HG02763 (cell line): ENCODE measurements around the gene IFNG.
"Not testable (repeated sequence)": the region's sequence is repeated elsewhere in the genome, so short reads cannot be mapped to it uniquely, and the experiment has no call there.

Experiments used
- ATAC-seq: cut with Tn5 transposase; IDR thresholded peaks from one replicate; pipeline ENCODE4 v1.9.1; 2021; ENCODE audit warnings: mild to moderate bottlenecking, moderate library complexity; ENCODE audit not compliant: unreplicated experiment

Gene IFNG

DNA sequence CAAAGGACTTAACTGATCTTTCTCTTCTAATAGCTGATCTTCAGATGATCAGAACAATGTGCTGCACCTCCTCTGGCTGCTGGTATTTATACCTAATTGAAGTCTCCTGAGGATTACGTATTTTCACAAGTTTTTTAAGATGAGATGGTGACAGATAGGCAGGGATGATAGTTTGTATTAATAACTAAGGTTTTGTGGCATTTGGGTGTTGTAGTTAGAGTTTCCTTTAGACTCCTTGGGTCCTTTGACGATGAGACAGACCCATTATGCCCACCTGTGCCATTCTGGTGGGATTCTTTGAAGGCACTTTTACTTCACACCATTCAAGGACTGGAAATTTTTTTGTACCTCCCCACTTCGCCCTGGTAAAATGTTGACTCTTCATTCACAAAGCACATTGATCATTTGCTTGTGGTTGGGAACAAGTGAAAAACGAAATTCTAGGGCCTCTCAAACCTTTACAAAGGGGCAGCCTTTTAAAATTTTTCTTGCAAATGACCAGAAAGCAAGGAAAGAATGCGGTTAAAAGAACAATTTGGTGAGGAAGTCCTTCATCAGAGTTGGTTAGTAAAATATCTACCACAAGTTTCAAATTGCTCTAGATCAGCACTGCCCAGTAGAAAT lies at the start of gene IFNG:
IFNG (minus strand) TSS at position 60 of the 624 bp plus-strand sequence. CDS start 125 bp downstream, outside the sequence.
- peak; percentile 71 for ATAC-seq

DNA sequence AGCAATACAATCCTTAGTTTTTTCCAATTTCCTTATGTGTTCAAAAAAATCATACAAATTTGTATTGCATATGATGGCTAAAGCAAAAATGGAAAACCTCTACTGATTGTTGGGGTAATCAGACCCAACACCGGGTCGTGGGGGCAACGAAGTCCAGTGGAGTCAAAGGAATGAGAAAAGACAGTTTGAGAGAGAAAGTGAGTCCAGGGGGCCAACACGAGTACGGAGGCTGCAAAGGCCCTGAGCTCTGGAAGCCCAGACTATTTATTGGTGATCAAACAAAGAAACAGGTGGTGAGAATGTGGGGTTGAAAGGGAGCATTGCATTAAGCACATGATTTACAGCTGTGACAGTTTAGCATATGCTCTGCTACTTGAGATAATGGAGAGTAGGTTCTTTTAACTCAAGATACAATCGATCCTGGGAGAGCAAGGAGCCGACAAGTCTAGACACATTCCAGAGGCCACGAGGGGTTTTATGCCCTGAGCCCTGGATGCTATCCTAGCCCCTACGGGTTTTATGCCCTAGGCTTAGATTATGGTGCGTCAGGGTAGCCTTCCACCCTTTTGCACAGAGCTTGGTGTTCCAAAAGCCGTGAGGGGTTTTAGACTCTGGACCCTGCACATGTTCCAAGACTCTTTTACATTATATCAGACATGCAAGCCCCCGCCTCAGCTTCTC lies 49.6 kb upstream of the IFNG start:
- not testable (repeated sequence) for ATAC-seq

- ATAC-seq: no peak
Measured at GRCh38 chr12:68207276-68207675, 47.7 kb upstream of the IFNG start.

DNA sequence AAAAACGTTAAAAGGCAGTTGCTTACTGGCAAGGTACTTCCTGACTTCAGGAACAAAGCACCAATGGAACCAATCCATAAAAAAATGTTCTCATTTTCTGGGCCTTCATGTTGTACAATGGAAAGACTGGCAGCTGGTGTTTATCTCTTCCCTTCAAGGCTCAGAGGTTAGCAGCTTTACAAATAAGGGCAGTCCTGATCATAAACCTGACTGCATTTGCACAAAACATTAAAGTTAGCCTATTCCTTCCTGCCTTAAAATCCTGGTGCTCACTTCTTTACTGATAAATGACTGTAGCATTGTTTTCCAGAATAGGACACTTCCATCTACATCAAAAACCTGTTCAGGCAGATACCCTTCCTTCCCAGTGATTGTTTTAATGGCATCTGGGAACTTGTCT lies 46.9 kb upstream of the IFNG start:
- no peak for ATAC-seq

GRCh38 chr12:68203460-68203875 lies 43.9 kb upstream of the IFNG start:
- no peak for ATAC-seq

DNA sequence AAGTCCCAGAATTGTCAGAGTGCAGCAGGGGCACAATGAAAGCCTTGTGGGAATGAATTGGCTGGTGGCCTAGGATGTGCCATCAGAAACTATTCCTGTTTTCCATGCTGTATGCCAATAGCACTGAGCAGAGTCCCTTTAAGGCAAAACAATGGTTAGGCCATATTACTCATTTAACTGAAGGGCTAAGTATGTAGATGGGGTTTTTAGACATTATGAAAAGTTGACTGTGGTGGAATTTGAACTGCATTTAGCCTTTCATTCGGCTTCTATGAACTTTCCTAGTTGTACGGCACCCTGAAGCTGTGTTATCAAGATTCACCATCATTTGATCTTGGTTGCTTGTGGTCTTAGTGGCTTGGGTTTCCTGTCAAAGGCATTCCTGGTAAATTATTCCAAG lies 41.3 kb upstream of the IFNG start:
- ATAC-seq: no peak

DNA sequence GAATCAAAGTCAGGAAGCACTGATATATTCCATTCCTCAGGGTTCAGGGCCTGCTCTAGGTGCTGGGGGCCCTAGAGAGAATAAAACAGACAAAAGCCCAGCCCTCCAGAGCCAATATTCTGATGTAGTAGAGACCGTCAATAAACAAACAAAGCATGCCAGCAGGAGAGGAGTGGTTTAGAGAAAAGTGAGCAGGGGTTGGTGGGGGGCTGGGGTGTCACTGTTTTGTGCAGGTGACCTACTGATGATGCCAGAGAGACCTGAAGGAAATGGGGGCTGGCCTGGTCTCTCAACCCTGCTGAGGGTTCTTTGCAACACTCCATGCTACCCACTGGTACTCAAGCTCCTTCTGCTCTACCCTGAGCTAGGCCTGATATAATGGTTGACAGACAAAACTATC lies 39.6 kb upstream of the IFNG start:
- no peak for ATAC-seq

GRCh38 chr12:68198507-68199086 lies 39.1 kb upstream of the IFNG start:
- no peak for ATAC-seq

- no peak for ATAC-seq
Measured at GRCh38 chr12:68190301-68190700, 30.8 kb upstream of the IFNG start.

DNA sequence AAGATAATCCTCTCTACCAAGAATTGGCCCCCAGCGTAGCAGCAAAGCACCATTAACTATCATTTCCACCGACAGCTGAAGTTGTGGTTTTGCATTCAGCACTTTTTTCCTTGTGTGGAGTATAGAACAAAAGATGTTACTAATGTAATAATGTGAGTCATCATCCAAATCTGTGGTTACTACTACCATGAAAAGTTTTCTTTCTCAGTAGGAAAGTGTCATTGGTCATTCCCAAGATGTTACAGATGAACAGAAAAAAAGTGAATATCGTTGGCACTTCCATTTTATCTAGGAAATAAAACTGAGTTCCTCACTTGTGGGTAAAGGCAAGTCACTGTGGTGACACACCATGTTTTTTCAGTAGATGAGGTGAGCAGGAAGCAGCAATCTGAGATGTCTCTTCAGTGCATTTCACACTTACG lies 30.3 kb upstream of the IFNG start:
- ATAC-seq: no peak

DNA sequence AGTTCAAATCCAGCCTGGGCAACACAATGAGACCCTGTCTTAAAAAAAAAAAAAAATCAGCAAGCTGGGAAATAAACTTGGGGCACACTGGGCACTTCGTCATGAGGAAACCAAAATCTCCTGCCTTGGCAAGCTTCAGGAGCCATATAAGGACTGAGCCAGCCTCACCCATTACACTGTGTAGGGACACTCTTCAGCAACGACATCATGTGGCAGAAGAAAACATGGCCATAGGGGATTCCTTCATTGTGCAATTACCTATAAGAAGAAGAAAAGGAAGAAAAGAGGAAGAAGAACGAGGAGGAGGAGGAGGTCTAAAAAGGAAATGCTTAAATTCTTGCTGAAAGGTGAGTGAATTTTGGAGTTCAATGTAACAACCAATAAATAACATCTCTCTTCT lies 26.1 kb upstream of the IFNG start:
- ATAC-seq: no peak

GRCh38 chr12:68180792-68181744 lies 21.5 kb upstream of the IFNG start:
- ATAC-seq: no peak

DNA sequence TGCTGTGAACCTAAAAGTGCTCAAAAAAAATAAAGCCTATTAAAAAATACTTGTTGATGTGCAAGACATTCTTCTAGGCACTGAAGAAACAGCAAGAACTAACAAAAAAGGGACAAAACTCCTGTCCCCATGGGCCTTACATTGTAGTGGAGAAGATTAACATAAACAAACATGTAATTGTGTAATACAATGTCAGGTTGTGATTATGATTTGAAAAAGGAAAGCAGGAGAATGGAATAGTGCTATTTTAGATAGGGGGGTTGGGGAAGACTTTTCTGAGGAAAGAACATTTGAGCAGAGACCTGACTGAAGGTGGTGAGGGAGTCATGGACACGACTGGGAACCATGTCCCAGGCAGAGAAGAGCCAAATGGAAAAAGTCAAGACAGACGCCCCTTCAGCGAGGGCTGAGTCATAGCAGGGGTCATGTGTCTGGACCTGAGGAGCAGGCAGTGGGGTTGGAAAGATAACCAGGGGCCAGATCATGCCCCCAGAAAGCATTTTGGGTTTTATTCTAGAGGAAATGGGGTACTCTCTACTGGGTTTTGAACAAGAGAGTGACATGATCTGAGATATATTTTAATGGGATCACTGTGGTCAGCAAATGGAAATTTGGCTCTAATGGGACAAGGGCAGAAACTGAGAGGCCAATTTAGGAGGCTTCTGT lies 19.4 kb upstream of the IFNG start:
- no peak for ATAC-seq

GRCh38 chr12:68178184-68178583 lies 18.6 kb upstream of the IFNG start:
- ATAC-seq: no peak

DNA sequence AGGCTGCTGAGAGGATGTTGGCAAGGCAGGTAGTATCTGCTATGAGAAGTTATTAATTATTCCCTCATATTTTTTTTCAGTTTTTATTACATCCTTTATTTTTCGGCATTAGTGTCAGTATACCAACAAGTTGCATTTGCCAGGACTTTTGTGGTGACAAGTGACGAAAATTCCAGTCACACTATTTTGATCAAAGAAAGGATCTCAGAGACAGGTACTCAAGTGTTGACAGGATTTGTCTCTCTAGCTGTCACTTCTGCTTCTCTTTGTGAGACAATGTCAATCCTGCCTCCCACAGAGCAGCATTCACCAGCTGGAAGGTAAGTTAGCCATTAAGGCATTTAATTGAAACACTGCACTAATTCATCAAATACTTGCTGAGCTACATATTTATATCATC lies 18.0 kb upstream of the IFNG start:
- ATAC-seq: no peak

GRCh38 chr12:68176257-68176656 lies 16.7 kb upstream of the IFNG start:
- ATAC-seq: no peak

- ATAC-seq: peak; percentile 84
Measured at GRCh38 chr12:68175557-68176061, 16.1 kb upstream of the IFNG start.

DNA sequence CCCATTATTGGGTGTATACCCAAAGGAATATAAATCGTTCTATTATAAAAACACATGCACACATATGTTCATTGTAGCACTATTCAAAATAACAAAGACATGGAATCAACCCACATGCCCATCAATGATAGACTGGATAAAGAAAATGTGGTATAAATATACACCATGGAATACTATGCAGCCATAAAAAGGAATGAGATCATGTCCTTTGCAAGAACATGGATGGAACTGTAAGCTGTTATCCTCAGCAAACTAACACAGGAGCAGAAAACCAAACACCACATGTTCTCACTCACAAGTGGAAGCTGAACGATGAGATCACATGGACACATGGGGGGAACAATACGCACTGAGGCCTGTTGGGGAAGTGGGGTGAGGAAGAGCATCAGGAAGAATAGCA lies 15.2 kb upstream of the IFNG start:
- ATAC-seq: not testable (repeated sequence)

GRCh38 chr12:68173792-68174191 lies 14.3 kb upstream of the IFNG start:
- ATAC-seq: no peak

GRCh38 chr12:68170726-68171125 lies 11.2 kb upstream of the IFNG start:
- ATAC-seq: no peak
